ENCODE results near the gene ZBTB7A. TPM values are rescaled to one million over a fixed set of nuclear protein-coding genes. Genes with fewer than 3 reads are reported as not detected.

ZBTB7A gene
- total RNA-seq, 1 experiment from 2014 or later = 27.9 TPM

DNA sequence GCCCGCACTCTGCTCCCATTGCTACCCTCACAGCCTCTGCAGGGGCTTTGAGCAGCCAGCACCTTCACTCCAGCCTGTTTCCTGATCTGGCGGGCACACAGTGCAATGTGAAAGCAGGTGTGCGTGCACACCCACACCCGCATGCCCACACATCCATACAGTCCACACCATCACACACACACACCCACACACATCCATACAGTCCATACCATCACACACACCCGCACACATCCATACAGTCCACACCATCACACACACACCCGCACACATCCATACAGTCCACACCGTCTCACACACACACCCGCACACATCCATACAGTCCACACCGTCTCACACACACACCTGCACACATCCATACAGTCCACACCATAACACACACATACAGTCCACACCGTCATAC lies 31.1 kb downstream of the ZBTB7A start (continued):
- TF ChIP-seq, protein P1, sequence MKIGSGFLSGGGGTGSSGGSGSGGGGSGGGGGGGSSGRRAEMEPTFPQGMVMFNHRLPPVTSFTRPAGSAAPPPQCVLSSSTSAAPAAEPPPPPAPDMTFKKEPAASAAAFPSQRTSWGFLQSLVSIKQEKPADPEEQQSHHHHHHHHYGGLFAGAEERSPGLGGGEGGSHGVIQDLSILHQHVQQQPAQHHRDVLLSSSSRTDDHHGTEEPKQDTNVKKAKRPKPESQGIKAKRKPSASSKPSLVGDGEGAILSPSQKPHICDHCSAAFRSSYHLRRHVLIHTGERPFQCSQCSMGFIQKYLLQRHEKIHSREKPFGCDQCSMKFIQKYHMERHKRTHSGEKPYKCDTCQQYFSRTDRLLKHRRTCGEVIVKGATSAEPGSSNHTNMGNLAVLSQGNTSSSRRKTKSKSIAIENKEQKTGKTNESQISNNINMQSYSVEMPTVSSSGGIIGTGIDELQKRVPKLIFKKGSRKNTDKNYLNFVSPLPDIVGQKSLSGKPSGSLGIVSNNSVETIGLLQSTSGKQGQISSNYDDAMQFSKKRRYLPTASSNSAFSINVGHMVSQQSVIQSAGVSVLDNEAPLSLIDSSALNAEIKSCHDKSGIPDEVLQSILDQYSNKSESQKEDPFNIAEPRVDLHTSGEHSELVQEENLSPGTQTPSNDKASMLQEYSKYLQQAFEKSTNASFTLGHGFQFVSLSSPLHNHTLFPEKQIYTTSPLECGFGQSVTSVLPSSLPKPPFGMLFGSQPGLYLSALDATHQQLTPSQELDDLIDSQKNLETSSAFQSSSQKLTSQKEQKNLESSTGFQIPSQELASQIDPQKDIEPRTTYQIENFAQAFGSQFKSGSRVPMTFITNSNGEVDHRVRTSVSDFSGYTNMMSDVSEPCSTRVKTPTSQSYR (CRISPR knock-in tag; IDR thresholded peaks at IDR 0.05) = no peak

DNA sequence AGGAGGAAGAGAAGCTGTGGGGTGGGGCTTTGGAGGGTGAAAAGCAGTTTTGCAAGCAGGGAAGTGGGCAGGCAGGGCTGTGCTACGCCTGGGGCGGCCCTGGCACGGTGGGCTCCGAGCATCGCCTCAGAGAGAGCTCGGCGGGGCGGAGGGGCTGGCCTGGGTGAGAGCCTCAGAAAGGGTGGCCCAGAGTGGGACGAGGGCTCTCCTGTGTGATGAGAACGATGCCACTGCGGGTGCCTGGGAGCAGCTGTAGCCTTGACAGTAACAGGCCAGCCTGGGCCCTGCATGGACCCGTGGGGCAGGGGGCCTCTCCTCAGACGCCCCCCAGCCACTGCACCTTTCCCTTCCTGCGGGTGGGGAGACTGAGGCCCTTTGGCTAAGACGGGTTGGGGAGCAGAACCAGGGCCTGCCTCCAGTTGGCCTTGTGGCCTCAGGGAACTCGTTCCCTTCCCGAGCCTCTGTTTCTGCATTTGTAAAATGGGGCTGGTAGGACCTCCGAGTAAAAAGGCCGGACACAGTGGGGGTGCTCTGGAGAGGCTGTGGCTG lies 31.6 kb downstream of the ZBTB7A start:
- Mint-ChIP-seq H3K27me3 (ENCODE audit: low read depth) (no peaks in the 10 kb centered on the region), H3K27ac (no peak overlapping the region), H3K4me3 (no peak overlapping the region), H3K9me3 (no peaks in the 10 kb centered on the region), H3K36me3 (peaks cover 6% of the 10 kb centered on the region), H3K4me1 (no peaks in the 10 kb centered on the region)
- ATAC-seq (no peak), DNase-seq (ENCODE audit: low spot score) (no peak)
- ChIA-PET POLR2A (no interaction called here), CTCF (interaction anchor here (1.4 kb wide), 1 partner anchor 105 kb away, joined by 4 read pairs; no protein-coding TSS in a partner anchor)
- TF ChIP-seq, protein P2, sequence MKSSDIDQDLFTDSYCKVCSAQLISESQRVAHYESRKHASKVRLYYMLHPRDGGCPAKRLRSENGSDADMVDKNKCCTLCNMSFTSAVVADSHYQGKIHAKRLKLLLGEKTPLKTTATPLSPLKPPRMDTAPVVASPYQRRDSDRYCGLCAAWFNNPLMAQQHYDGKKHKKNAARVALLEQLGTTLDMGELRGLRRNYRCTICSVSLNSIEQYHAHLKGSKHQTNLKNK (CRISPR knock-in tag; IDR thresholded peaks at IDR 0.05) = no peak
- TF ChIP-seq FOXJ3 (CRISPR knock-in tag; IDR thresholded peaks at IDR 0.05; ENCODE audit: borderline replicate concordance) = no peak
- TF ChIP-seq ATF3 (CRISPR knock-in tag; conservative IDR thresholded peaks at IDR 0.05) = no peak
- no peak for TF ChIP-seq ZNF317 (CRISPR knock-in tag; IDR thresholded peaks at IDR 0.05; ENCODE audit: borderline replicate concordance, low read depth)
- TF ChIP-seq NR1H2 (CRISPR knock-in tag; IDR thresholded peaks at IDR 0.05) = no peak
- TF ChIP-seq, protein P1 (CRISPR knock-in tag; IDR thresholded peaks at IDR 0.05) = no peak
- TF ChIP-seq ATF1 (CRISPR knock-in tag; IDR thresholded peaks at IDR 0.05) = no peak

GRCh38 chr19:4034048-4035017 lies 32.4 kb downstream of the ZBTB7A start:
- Mint-ChIP-seq H3K27ac (no peak overlapping the region), H3K27me3 (ENCODE audit: low read depth) (no peaks in the 10 kb centered on the region), H3K36me3 (peaks cover 8% of the 10 kb centered on the region), H3K4me1 (no peaks in the 10 kb centered on the region), H3K4me3 (no peak overlapping the region), H3K9me3 (no peaks in the 10 kb centered on the region)
- no peak for ATAC-seq
- CTCF ChIA-PET = interaction anchor here (1.4 kb wide), 1 partner anchor 106 kb away, joined by 4 read pairs; no protein-coding TSS in a partner anchor
- POLR2A ChIA-PET = interaction anchor here (0.6 kb wide), 1 partner anchor 32 kb away, joined by 3 read pairs; the partner anchor contains the start of gene ZBTB7A
- DNase-seq (ENCODE audit: low spot score) = no peak
- TF ChIP-seq RORB (CRISPR knock-in tag; IDR thresholded peaks at IDR 0.05) (no peak), ATF1 (CRISPR knock-in tag; IDR thresholded peaks at IDR 0.05) (no peak), ATF3 (CRISPR knock-in tag; conservative IDR thresholded peaks at IDR 0.05) (no peak), SP1 (CRISPR knock-in tag; conservative IDR thresholded peaks at IDR 0.05) (no peak), JUN (CRISPR knock-in tag; IDR thresholded peaks at IDR 0.05) (no peak), SMAD3 (CRISPR knock-in tag; IDR thresholded peaks at IDR 0.05; ENCODE audit: borderline replicate concordance) (no peak), FOXK1 (CRISPR knock-in tag; IDR thresholded peaks at IDR 0.05) (no peak), ZNF317 (CRISPR knock-in tag; IDR thresholded peaks at IDR 0.05; ENCODE audit: borderline replicate concordance, low read depth) (no peak), TEAD4 (CRISPR knock-in tag; IDR thresholded peaks at IDR 0.05) (no peak), ERG (CRISPR knock-in tag; IDR thresholded peaks at IDR 0.05) (no peak), ZNF138 (CRISPR knock-in tag; conservative IDR thresholded peaks at IDR 0.05) (no peak), CREB1 (CRISPR knock-in tag; IDR thresholded peaks at IDR 0.05) (no peak), ZNF396 (CRISPR knock-in tag; IDR thresholded peaks at IDR 0.05; ENCODE audit: borderline replicate concordance) (no peak)
- TF ChIP-seq, protein P3, sequence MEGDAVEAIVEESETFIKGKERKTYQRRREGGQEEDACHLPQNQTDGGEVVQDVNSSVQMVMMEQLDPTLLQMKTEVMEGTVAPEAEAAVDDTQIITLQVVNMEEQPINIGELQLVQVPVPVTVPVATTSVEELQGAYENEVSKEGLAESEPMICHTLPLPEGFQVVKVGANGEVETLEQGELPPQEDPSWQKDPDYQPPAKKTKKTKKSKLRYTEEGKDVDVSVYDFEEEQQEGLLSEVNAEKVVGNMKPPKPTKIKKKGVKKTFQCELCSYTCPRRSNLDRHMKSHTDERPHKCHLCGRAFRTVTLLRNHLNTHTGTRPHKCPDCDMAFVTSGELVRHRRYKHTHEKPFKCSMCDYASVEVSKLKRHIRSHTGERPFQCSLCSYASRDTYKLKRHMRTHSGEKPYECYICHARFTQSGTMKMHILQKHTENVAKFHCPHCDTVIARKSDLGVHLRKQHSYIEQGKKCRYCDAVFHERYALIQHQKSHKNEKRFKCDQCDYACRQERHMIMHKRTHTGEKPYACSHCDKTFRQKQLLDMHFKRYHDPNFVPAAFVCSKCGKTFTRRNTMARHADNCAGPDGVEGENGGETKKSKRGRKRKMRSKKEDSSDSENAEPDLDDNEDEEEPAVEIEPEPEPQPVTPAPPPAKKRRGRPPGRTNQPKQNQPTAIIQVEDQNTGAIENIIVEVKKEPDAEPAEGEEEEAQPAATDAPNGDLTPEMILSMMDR (IDR thresholded peaks at IDR 0.05) = no peak
- TF ChIP-seq, protein P4, sequence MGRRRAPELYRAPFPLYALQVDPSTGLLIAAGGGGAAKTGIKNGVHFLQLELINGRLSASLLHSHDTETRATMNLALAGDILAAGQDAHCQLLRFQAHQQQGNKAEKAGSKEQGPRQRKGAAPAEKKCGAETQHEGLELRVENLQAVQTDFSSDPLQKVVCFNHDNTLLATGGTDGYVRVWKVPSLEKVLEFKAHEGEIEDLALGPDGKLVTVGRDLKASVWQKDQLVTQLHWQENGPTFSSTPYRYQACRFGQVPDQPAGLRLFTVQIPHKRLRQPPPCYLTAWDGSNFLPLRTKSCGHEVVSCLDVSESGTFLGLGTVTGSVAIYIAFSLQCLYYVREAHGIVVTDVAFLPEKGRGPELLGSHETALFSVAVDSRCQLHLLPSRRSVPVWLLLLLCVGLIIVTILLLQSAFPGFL (CRISPR knock-in tag; IDR thresholded peaks at IDR 0.05; ENCODE audit: borderline replicate concordance) = no peak
